ENCODE measurements around the gene CNNM2.
"Not testable (repeated sequence)": the region's sequence is repeated elsewhere in the genome, so short reads cannot be mapped to it uniquely, and the experiment has no call there.

CNNM2 gene

GRCh38 chr10:103042908-103043307 is 124.8 kb downstream of the CNNM2 start:
- DNase-seq, result no peak

- no peak for DNase-seq
Observed at GRCh38 chr10:103044942-103045489, 126.9 kb downstream of the CNNM2 start.

- no peak for DNase-seq
Observed at GRCh38 chr10:103045961-103046360, 127.9 kb downstream of the CNNM2 start.

- DNase-seq, result no peak
Observed at GRCh38 chr10:103047381-103047780, 129.3 kb downstream of the CNNM2 start.

GRCh38 chr10:103049237-103049636 is 131.1 kb downstream of the CNNM2 start:
- no peak for DNase-seq

GRCh38 chr10:103053659-103054581 is 135.8 kb downstream of the CNNM2 start:
- DNase-seq, result peak; percentile 59

GRCh38 chr10:103054621-103055020 is 136.5 kb downstream of the CNNM2 start:
- DNase-seq, result no peak

- DNase-seq, result no peak
Observed at GRCh38 chr10:103055105-103055504, 137.0 kb downstream of the CNNM2 start.

GRCh38 chr10:103058034-103058433 is 139.9 kb downstream of the CNNM2 start:
- DNase-seq, result no peak

GRCh38 chr10:103060575-103060974 is 142.5 kb downstream of the CNNM2 start:
- DNase-seq, result no peak

GRCh38 chr10:103062854-103063590 is 144.9 kb downstream of the CNNM2 start:
- no peak for DNase-seq

GRCh38 chr10:103064956-103065355 is 146.9 kb downstream of the CNNM2 start:
- DNase-seq, result no peak

GRCh38 chr10:103066141-103067098 is 148.3 kb downstream of the CNNM2 start:
- no peak for DNase-seq

GRCh38 chr10:103067099-103067477 is 149.0 kb downstream of the CNNM2 start:
- DNase-seq, result not testable (repeated sequence)

- no peak for DNase-seq
Observed at GRCh38 chr10:103067484-103067883, 149.4 kb downstream of the CNNM2 start.

GRCh38 chr10:103067956-103068355 is 149.9 kb downstream of the CNNM2 start:
- no peak for DNase-seq

GRCh38 chr10:103069453-103070331 is 151.6 kb downstream of the CNNM2 start:
- peak; percentile 78 for DNase-seq

- no peak for DNase-seq
Observed at GRCh38 chr10:103072276-103072675, 154.2 kb downstream of the CNNM2 start.

GRCh38 chr10:103072891-103073290 is 154.8 kb downstream of the CNNM2 start:
- no peak for DNase-seq

- DNase-seq, result no peak
Observed at GRCh38 chr10:103077020-103077419, 158.9 kb downstream of the CNNM2 start.

Data from CD4-positive, alpha-beta T cell treated with Interleukin-6 for 4 hours (primary cell).